Measurements from ENCODE around the gene USP17L17. TPM values are rescaled to one million over a fixed set of nuclear protein-coding genes. Genes with fewer than 3 reads are reported as not detected.
"Not testable (repeated sequence)": the region's sequence is repeated elsewhere in the genome, so short reads cannot be mapped to it uniquely, and the experiment has no call there.

The USP17L17 gene
- polyA plus RNA-seq, 1 donor from 2014 or later, result not detected

- H3K9ac ChIP-seq (ENCODE audit: low read length); H3K27ac ChIP-seq (ENCODE audit: low read length); H3K36me3 ChIP-seq (ENCODE audit: insufficient read depth, low read length); H2AFZ ChIP-seq (ENCODE audit: low read depth, low read length); H3F3A ChIP-seq (ENCODE audit: insufficient read depth, low read length, poor library complexity, severe bottlenecking); H4K20me1 ChIP-seq (ENCODE audit: insufficient read depth); H3K27me3 ChIP-seq (ENCODE audit: insufficient read depth, low read depth, low read length); H3K4me3 ChIP-seq (ENCODE audit: low read length); H3K79me2 ChIP-seq (replicated peaks; ENCODE audit: insufficient read depth, low read length); H3K9me2 ChIP-seq (ENCODE audit: insufficient read depth, low read length); H3K4me2 ChIP-seq (ENCODE audit: low read length); H3K9me3 ChIP-seq (ENCODE audit: low read length): not testable (repeated sequence)
These were observed 5.2 kb upstream of the USP17L17 start for GRCh38 chr4:9238461-9238860.

GRCh38 chr4:9247953-9248680 is 4.4 kb downstream of the USP17L17 start, which contains the start of gene USP17L18:
Gene USP17L18 (plus strand): TSS chr4:9248630. CDS start chr4:9248630, 0 bp downstream.
- not testable (repeated sequence) for H3K9me2 ChIP-seq (ENCODE audit: insufficient read depth, low read length); H2AFZ ChIP-seq (ENCODE audit: low read depth, low read length)

GRCh38 chr4:9253078-9253477 is 9.4 kb downstream of the USP17L17 start, which contains the start of gene USP17L19:
Gene USP17L19 (plus strand): TSS chr4:9253378. CDS start chr4:9253378, 0 bp downstream.
- H3K79me2 ChIP-seq (replicated peaks; ENCODE audit: insufficient read depth, low read length); H2AFZ ChIP-seq (ENCODE audit: low read depth, low read length): not testable (repeated sequence)

More at GRCh38 chr4:9247953-9248680, 4.4 kb downstream of the USP17L17 start, which contains the start of gene USP17L18:
- not testable (repeated sequence) for H3K4me3 ChIP-seq (ENCODE audit: low read length); H3K9me3 ChIP-seq (ENCODE audit: low read length); H3K27ac ChIP-seq (ENCODE audit: low read length); H3F3A ChIP-seq (ENCODE audit: insufficient read depth, low read length, poor library complexity, severe bottlenecking); H3K9ac ChIP-seq (ENCODE audit: low read length); H3K27me3 ChIP-seq (ENCODE audit: insufficient read depth, low read depth, low read length); H3K36me3 ChIP-seq (ENCODE audit: insufficient read depth, low read length); H4K20me1 ChIP-seq (ENCODE audit: insufficient read depth); H3K79me2 ChIP-seq (replicated peaks; ENCODE audit: insufficient read depth, low read length); H3K4me2 ChIP-seq (ENCODE audit: low read length)

GRCh38 chr4:9257824-9258223 is 14.1 kb downstream of the USP17L17 start, which contains the start of gene USP17L20:
Gene USP17L20 (plus strand): TSS chr4:9258124. CDS start chr4:9258124, 0 bp downstream.
- not testable (repeated sequence) for H3K9me2 ChIP-seq (ENCODE audit: insufficient read depth, low read length); H3K27ac ChIP-seq (ENCODE audit: low read length); H3K27me3 ChIP-seq (ENCODE audit: insufficient read depth, low read depth, low read length); H3K4me3 ChIP-seq (ENCODE audit: low read length); H3K4me2 ChIP-seq (ENCODE audit: low read length); H2AFZ ChIP-seq (ENCODE audit: low read depth, low read length); H3K79me2 ChIP-seq (replicated peaks; ENCODE audit: insufficient read depth, low read length); H3K9me3 ChIP-seq (ENCODE audit: low read length); H3F3A ChIP-seq (ENCODE audit: insufficient read depth, low read length, poor library complexity, severe bottlenecking); H3K9ac ChIP-seq (ENCODE audit: low read length); H4K20me1 ChIP-seq (ENCODE audit: insufficient read depth); H3K36me3 ChIP-seq (ENCODE audit: insufficient read depth, low read length)

More at GRCh38 chr4:9253078-9253477, 9.4 kb downstream of the USP17L17 start, which contains the start of gene USP17L19:
- not testable (repeated sequence) for H3K27me3 ChIP-seq (ENCODE audit: insufficient read depth, low read depth, low read length); H4K20me1 ChIP-seq (ENCODE audit: insufficient read depth); H3K36me3 ChIP-seq (ENCODE audit: insufficient read depth, low read length); H3K9ac ChIP-seq (ENCODE audit: low read length); H3K9me2 ChIP-seq (ENCODE audit: insufficient read depth, low read length); H3K27ac ChIP-seq (ENCODE audit: low read length); H3F3A ChIP-seq (ENCODE audit: insufficient read depth, low read length, poor library complexity, severe bottlenecking); H3K9me3 ChIP-seq (ENCODE audit: low read length); H3K4me2 ChIP-seq (ENCODE audit: low read length); H3K4me3 ChIP-seq (ENCODE audit: low read length)

- not testable (repeated sequence) for H3F3A ChIP-seq (ENCODE audit: insufficient read depth, low read length, poor library complexity, severe bottlenecking); H2AFZ ChIP-seq (ENCODE audit: low read depth, low read length); H3K9ac ChIP-seq (ENCODE audit: low read length); H3K4me2 ChIP-seq (ENCODE audit: low read length); H3K4me3 ChIP-seq (ENCODE audit: low read length); H3K9me2 ChIP-seq (ENCODE audit: insufficient read depth, low read length); H3K79me2 ChIP-seq (replicated peaks; ENCODE audit: insufficient read depth, low read length); H3K36me3 ChIP-seq (ENCODE audit: insufficient read depth, low read length); H3K27me3 ChIP-seq (ENCODE audit: insufficient read depth, low read depth, low read length); H4K20me1 ChIP-seq (ENCODE audit: insufficient read depth); H3K9me3 ChIP-seq (ENCODE audit: low read length); H3K27ac ChIP-seq (ENCODE audit: low read length)
These were observed 18.9 kb downstream of the USP17L17 start, which contains the start of gene USP17L21 for GRCh38 chr4:9262572-9262971. Gene USP17L21 (plus strand): TSS chr4:9262872. CDS start chr4:9262872, 0 bp downstream.

GRCh38 chr4:9267319-9267718 is 23.6 kb downstream of the USP17L17 start, which contains the start of gene USP17L22:
Gene USP17L22 (plus strand): TSS chr4:9267619. CDS start chr4:9267619, 0 bp downstream.
- not testable (repeated sequence) for H3K9me2 ChIP-seq (ENCODE audit: insufficient read depth, low read length); H3K27me3 ChIP-seq (ENCODE audit: insufficient read depth, low read depth, low read length); H3K27ac ChIP-seq (ENCODE audit: low read length); H3F3A ChIP-seq (ENCODE audit: insufficient read depth, low read length, poor library complexity, severe bottlenecking); H3K36me3 ChIP-seq (ENCODE audit: insufficient read depth, low read length); H3K4me3 ChIP-seq (ENCODE audit: low read length); H3K9me3 ChIP-seq (ENCODE audit: low read length); H3K9ac ChIP-seq (ENCODE audit: low read length); H3K79me2 ChIP-seq (replicated peaks; ENCODE audit: insufficient read depth, low read length); H4K20me1 ChIP-seq (ENCODE audit: insufficient read depth); H3K4me2 ChIP-seq (ENCODE audit: low read length); H2AFZ ChIP-seq (ENCODE audit: low read depth, low read length)

- not testable (repeated sequence) for H3K27me3 ChIP-seq (ENCODE audit: insufficient read depth, low read depth, low read length); H4K20me1 ChIP-seq (ENCODE audit: insufficient read depth); H3K79me2 ChIP-seq (replicated peaks; ENCODE audit: insufficient read depth, low read length); H3K4me3 ChIP-seq (ENCODE audit: low read length); H3K9ac ChIP-seq (ENCODE audit: low read length); H3K27ac ChIP-seq (ENCODE audit: low read length); H2AFZ ChIP-seq (ENCODE audit: low read depth, low read length); H3K9me2 ChIP-seq (ENCODE audit: insufficient read depth, low read length); H3K9me3 ChIP-seq (ENCODE audit: low read length); H3K36me3 ChIP-seq (ENCODE audit: insufficient read depth, low read length); H3K4me2 ChIP-seq (ENCODE audit: low read length); H3F3A ChIP-seq (ENCODE audit: insufficient read depth, low read length, poor library complexity, severe bottlenecking)
These were observed 28.0 kb downstream of the USP17L17 start for GRCh38 chr4:9271719-9272118.

Measured in neural cell (in vitro differentiated cells).